Ishikawa (cell line): ENCODE data around the gene TPP1.
A peak's percentile ranks its signal among the peaks of the same experiment; 100 is the strongest.

Source experiments
- CEBPB ChIP-seq: IDR thresholded peaks from 2 replicates; pipeline ENCODE4 v1.6.1; 2012
- CREB1 ChIP-seq: IDR thresholded peaks from 2 replicates; pipeline ENCODE4 v1.6.1; 2012; ENCODE audit warnings: low read depth
- EGR1 ChIP-seq: IDR thresholded peaks from 2 replicates; pipeline ENCODE4 v1.6.1; 2012
- EP300 ChIP-seq: IDR thresholded peaks from 2 replicates; pipeline ENCODE4 v1.6.1; 2012; ENCODE audit warnings: borderline replicate concordance
- FOXM1 ChIP-seq: IDR thresholded peaks from 2 replicates; pipeline ENCODE4 v1.6.1; 2012; ENCODE audit warnings: low read depth, borderline replicate concordance
- NFIC ChIP-seq: IDR thresholded peaks from 2 replicates; pipeline ENCODE4 v1.6.1; 2012
- RAD21 ChIP-seq: IDR thresholded peaks from 2 replicates; pipeline ENCODE4 v1.6.1; 2012; ENCODE audit warnings: low read depth
- REST ChIP-seq: IDR thresholded peaks from 2 replicates; pipeline ENCODE4 v1.6.1; 2012; ENCODE audit warnings: low read depth, mild to moderate bottlenecking
- TAF1 ChIP-seq: IDR thresholded peaks from 2 replicates; pipeline ENCODE4 v1.6.1; 2012; ENCODE audit warnings: low read depth, mild to moderate bottlenecking
- TCF12 ChIP-seq: IDR thresholded peaks from 2 replicates; pipeline ENCODE4 v1.6.1; 2012; ENCODE audit warnings: low read depth
- TEAD4 ChIP-seq: IDR thresholded peaks from 2 replicates; pipeline ENCODE4 v1.6.1; 2012
- USF1 ChIP-seq: IDR thresholded peaks from 2 replicates; pipeline ENCODE4 v1.6.1; 2012
- YY1 ChIP-seq: IDR thresholded peaks from 2 replicates; pipeline ENCODE4 v1.6.1; 2012; ENCODE audit warnings: low read depth
- ZBTB7A ChIP-seq: IDR thresholded peaks from 2 replicates; pipeline ENCODE4 v1.6.1; 2012; ENCODE audit warnings: low read depth
- TF ChIP-seq, protein P1 (sequence below): IDR thresholded peaks from 2 replicates; pipeline ENCODE4 v1.6.1; 2012

Gene TPP1

DNA sequence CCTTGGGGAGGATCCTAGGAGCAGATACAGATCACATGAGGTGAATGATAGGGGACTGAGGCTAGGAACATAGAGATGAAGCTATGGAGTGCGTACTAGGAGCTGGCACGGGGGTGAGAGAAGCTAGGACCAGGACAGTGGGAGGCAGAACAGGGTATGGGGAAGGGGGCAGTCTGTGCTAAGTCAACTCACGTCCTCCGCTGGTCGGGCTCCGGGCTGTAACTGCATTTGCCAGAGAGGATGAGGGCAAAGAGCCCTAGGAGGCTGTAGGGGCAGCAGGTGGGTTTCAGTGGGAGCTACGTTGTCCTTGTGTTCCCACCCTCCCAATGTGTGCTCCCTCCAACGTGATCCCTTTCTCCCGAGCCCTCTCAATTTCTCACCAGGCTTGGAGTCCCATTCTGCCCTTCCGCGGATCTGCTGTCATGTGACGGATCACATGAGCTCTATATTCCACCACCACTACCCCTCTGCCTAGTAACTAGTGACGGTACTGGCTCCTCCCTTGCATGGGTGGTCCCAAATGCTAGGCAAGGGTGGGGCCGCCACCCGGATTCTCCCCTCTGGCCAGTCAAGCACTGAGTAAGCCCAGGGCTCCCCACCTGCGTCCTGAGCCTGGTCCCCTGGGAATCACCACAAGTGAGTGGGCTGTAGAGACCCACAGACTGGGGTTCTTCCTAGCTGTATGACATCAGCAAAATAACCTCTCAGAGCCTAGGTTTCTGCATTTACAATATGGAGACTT lies at the start of gene TPP1:
TPP1 (minus strand) TSS at position 419 of the 742 bp plus-strand sequence; CDS start at position 397, 22 bp downstream.
- TF ChIP-seq TEAD4 (no peak), EP300 (no peak), TCF12 (0 out of 2 replicates have a peak, but pooled peaks have one; percentile 45), CEBPB (no peak), FOXM1 (no peak), YY1 (no peak), REST (no peak), EGR1 (no peak), NFIC (no peak), TAF1 (peak; percentile 58; the same call in 1 of the 2 replicates), CREB1 (peak; percentile 94), USF1 (peak; percentile 100), ZBTB7A (0 out of 2 replicates have a peak, but pooled peaks have one; percentile 50), RAD21 (no peak)
- TF ChIP-seq, protein P1, sequence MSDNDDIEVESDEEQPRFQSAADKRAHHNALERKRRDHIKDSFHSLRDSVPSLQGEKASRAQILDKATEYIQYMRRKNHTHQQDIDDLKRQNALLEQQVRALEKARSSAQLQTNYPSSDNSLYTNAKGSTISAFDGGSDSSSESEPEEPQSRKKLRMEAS, result peak; percentile 63

DNA sequence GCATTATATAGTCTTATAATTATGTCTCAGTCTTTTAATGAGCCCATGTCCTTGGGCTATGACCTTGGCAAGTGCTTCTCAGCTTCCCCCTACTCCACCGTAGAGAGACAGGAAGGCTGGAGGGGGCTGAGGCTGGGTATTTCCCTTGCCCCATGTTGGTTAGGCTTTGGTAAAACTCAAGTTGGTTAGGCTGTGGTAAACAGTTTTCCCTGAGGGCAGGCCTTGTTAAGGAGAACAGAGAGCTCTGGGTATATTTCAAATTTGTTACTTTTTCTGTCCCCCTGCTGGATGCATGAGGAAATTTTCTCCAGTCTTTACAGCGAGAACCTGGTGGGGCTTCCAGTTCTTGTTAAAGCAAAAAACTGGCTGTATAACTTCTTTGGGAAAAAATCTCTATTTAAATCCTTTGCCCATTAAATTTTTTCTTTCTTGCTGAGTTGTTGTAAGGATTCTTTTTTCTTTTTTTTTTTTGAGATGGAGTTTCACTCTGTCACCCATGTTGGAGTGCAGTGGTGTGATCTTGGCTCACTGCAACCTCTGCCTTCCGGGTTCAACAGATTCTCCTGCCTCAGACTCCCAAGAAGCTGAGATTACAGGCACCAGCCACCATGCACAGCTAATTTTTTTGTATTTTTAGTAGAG lies 48.6 kb upstream of the TPP1 start:
- no peak for TF ChIP-seq ZBTB7A
- no peak for TF ChIP-seq NFIC
- peak; percentile 29; the same call in 1 of the 2 replicates for TF ChIP-seq RAD21

GRCh38 chr11:6666302-6667183 lies 47.3 kb upstream of the TPP1 start:
- TF ChIP-seq EP300 (no peak), ZBTB7A (no peak), TCF12 (no peak), RAD21 (no peak), TAF1 (no peak), REST (no peak), FOXM1 (no peak), CEBPB (no peak)

- TF ChIP-seq ZBTB7A, result no peak
- no peak for TF ChIP-seq TEAD4
- TF ChIP-seq NFIC, result no peak
- no peak for TF ChIP-seq EP300
- TF ChIP-seq RAD21, result no peak
- no peak for TF ChIP-seq YY1
- no peak for TF ChIP-seq FOXM1
- TF ChIP-seq, protein P1, result no peak
- TF ChIP-seq USF1, result no peak
- TF ChIP-seq EGR1, result no peak
- TF ChIP-seq CREB1, result no peak
- TF ChIP-seq REST, result no peak
- TF ChIP-seq CEBPB, result no peak
- TF ChIP-seq TCF12, result no peak
- no peak for TF ChIP-seq TAF1
Observed at GRCh38 chr11:6664551-6664950, 45.3 kb upstream of the TPP1 start.
